Osteoblast (primary cell): Measurements from ENCODE around the gene CAP2. TPM values are rescaled to one million over a fixed set of nuclear protein-coding genes. Genes with fewer than 3 reads are reported as not detected.

Source experiments
- DNase-seq: peaks from one replicate; pipeline ENCODE4 v3.0.0; 2011; ENCODE audit warnings: low spot score, mixed read lengths; ENCODE audit not compliant: insufficient read length; ENCODE audit errors: missing footprints
- H2AFZ ChIP-seq: 2 replicates; pipeline ENCODE4 v1.6.0; 2011; ENCODE audit warnings: mild to moderate bottlenecking, low read length
- H3K27ac ChIP-seq: 2 replicates; pipeline ENCODE4 v1.5.1; 2011; ENCODE audit warnings: mild to moderate bottlenecking, low read depth, low read length, moderate library complexity
- H3K27me3 ChIP-seq: 2 replicates; pipeline ENCODE4 v1.6.0; 2012; ENCODE audit warnings: mild to moderate bottlenecking, control low read depth, inconsistent platforms, low read length, moderate library complexity; ENCODE audit not compliant: insufficient read depth
- H3K36me3 ChIP-seq: 2 replicates; pipeline ENCODE4 v1.5.1; 2011; ENCODE audit warnings: mild to moderate bottlenecking, low read length, control low read depth, moderate library complexity; ENCODE audit not compliant: insufficient read depth
- H3K4me1 ChIP-seq: 2 replicates; pipeline ENCODE4 v1.5.1; 2011; ENCODE audit warnings: mild to moderate bottlenecking, low read length, control low read depth, moderate library complexity; ENCODE audit not compliant: insufficient read depth
- H3K4me2 ChIP-seq: 2 replicates; pipeline ENCODE4 v1.6.0; 2011; ENCODE audit warnings: mild to moderate bottlenecking, low read length; ENCODE audit not compliant: insufficient read depth
- H3K4me3 ChIP-seq: fragments of 200-600 bp; sonication (generic); 3 replicates; pipeline ENCODE4 v1.5.1; 2012; ENCODE audit warnings: mild to moderate bottlenecking, low read length, inconsistent platforms; ENCODE audit not compliant: insufficient read depth
- H3K79me2 ChIP-seq: 2 replicates; pipeline ENCODE4 v1.6.0; 2012; ENCODE audit warnings: mild to moderate bottlenecking, low read length, control low read depth, inconsistent platforms; ENCODE audit not compliant: insufficient read depth
- H3K9me3 ChIP-seq: 2 replicates; pipeline ENCODE4 v1.5.1; 2011; ENCODE audit warnings: low read depth, low read length, control low read depth
- H4K20me1 ChIP-seq: 2 replicates; pipeline ENCODE4 v1.6.0; 2012; ENCODE audit warnings: mild to moderate bottlenecking, low read length, control low read depth; ENCODE audit not compliant: insufficient read depth
- total RNA-seq: library from RNA; depleted of rRNA; stranded (reverse); fragments of >200 nt; gene quantifications from 2 replicates; pipeline ENCODE4 v1.2.3, GENCODE V29; 2012
- TF ChIP-seq, protein P1 (sequence below): IDR thresholded peaks from 2 replicates; pipeline ENCODE4 v1.5.1; 2011; ENCODE audit warnings: mild to moderate bottlenecking, low read depth, low read length, moderate library complexity; ENCODE audit errors: extremely low read depth

CAP2 gene
- total RNA-seq, 1 donor: 12.3 TPM

DNA sequence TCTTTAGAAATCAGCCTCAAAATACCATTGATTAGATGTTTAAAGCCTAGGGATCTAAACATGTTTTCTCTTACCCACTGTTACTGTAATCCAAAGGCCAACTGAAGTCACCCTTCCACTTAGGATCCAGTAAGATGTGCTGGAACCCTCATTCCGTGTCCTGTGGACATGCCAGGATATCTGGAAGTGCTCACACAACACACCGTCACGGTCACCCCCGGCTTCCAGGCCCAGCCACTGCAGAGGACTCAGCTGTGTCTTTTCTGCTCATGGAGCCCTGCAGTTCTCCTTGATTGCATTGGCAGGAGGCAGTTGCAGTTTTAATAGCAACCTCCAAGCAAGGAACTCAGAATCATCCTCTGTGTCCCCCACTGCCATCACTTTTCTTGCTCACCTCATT is 93.3 kb downstream of the CAP2 start:
- H3K9me3 ChIP-seq: no peaks in the 10 kb centered on the region
- no peak overlapping the region for H3K4me3 ChIP-seq
- H3K4me1 ChIP-seq: no peaks in the 10 kb centered on the region
- no peak for DNase-seq
- H2AFZ ChIP-seq: no peak overlapping the region
- H3K4me2 ChIP-seq: no peak overlapping the region
- no peak overlapping the region for H3K27ac ChIP-seq
- no peaks in the 10 kb centered on the region for H3K79me2 ChIP-seq
- no peaks in the 10 kb centered on the region for H3K36me3 ChIP-seq
- no peaks in the 10 kb centered on the region for H3K27me3 ChIP-seq
- H4K20me1 ChIP-seq: no peaks in the 10 kb centered on the region
- TF ChIP-seq, protein P1, sequence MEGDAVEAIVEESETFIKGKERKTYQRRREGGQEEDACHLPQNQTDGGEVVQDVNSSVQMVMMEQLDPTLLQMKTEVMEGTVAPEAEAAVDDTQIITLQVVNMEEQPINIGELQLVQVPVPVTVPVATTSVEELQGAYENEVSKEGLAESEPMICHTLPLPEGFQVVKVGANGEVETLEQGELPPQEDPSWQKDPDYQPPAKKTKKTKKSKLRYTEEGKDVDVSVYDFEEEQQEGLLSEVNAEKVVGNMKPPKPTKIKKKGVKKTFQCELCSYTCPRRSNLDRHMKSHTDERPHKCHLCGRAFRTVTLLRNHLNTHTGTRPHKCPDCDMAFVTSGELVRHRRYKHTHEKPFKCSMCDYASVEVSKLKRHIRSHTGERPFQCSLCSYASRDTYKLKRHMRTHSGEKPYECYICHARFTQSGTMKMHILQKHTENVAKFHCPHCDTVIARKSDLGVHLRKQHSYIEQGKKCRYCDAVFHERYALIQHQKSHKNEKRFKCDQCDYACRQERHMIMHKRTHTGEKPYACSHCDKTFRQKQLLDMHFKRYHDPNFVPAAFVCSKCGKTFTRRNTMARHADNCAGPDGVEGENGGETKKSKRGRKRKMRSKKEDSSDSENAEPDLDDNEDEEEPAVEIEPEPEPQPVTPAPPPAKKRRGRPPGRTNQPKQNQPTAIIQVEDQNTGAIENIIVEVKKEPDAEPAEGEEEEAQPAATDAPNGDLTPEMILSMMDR: no peak

DNA sequence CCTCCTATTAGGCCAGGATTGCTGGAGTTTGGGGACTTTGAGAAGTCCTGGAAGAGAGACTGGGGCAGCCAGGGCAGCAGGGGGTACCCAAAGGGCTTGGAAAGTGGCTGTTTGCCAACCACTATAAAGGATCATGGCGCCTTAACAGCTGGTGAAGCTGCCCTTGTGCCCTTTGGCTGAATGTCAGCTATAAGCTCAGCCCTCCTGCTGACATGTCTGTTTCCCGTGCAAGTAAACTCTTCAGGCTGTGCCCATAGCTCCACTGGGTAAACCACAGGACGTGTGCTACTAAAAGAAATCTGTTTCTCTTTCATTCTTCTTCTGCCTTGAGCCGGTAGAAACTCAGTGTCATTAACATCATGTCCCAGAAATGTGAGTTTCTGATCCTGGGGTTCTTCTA is 97.3 kb downstream of the CAP2 start:
- no peak overlapping the region for H3K4me2 ChIP-seq
- TF ChIP-seq, protein P1: no peak
- no peak overlapping the region for H3K4me3 ChIP-seq
- no peak overlapping the region for H3K27ac ChIP-seq
- no peaks in the 10 kb centered on the region for H3K36me3 ChIP-seq
- no peaks in the 10 kb centered on the region for H3K9me3 ChIP-seq
- H3K79me2 ChIP-seq: no peaks in the 10 kb centered on the region
- H2AFZ ChIP-seq: no peak overlapping the region
- no peak for DNase-seq
- H3K4me1 ChIP-seq: peaks cover 11% of the 10 kb centered on the region
- no peaks in the 10 kb centered on the region for H3K27me3 ChIP-seq
- H4K20me1 ChIP-seq: no peaks in the 10 kb centered on the region

DNA sequence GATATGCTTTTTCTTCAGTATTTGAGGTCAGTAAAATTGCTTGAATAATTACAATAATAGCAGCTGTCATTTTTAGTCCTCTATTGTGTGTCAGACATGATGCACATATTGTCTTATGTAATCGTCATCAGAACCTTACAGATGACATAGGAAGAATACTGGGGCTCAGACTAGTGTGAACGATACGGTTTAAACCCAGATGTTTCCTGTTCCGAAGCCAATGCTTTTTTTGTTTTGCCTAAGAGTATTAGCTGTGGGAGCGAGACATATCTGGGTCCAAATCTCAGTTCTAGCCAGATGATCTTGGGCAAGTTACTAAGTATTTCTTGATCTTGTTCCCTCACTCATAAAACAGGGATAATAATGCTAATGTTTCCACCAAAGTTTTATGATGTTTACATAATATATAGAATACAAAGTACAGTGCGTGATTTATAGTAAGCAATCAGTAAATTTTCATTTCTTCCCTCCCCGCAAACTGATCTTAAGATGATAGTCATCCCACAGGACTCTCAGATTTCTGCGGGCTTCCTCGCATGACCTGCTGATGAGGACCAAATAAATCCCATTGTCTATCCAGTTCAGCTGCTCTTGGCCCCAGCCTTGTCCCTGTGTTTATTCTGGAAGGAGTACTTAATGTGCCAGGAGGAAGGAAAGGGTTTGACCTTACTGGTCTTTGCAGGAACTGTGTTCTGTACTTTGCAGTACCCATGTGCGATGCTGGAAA is 98.2 kb downstream of the CAP2 start:
- H3K27me3 ChIP-seq: no peaks in the 10 kb centered on the region
- no peak for DNase-seq
- no peak overlapping the region for H3K4me2 ChIP-seq
- H4K20me1 ChIP-seq: no peaks in the 10 kb centered on the region
- H2AFZ ChIP-seq: no peak overlapping the region
- no peaks in the 10 kb centered on the region for H3K9me3 ChIP-seq
- no peaks in the 10 kb centered on the region for H3K79me2 ChIP-seq
- no peak overlapping the region for H3K27ac ChIP-seq
- H3K4me3 ChIP-seq: no peak overlapping the region
- peaks cover 11% of the 10 kb centered on the region for H3K4me1 ChIP-seq
- TF ChIP-seq, protein P1: no peak
- H3K36me3 ChIP-seq: no peaks in the 10 kb centered on the region

DNA sequence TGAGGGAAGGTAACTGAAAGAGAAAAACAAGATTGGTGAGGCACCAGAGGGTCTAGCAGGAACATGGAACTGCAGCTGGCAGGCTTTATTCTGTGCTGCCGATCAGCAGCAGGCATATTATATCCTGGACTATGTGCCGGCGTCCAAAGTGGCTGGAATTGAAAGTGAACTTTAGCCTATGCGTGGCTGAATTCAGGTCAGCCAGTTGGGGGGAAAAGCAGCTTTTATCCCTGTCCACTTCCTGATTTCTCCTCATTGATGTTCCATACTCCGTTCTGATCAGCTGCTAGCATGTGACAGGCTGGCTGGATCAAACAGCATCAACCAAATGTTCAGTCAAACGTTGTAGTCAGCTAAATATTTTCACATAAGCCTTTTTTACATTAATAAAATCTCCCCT is 99.0 kb downstream of the CAP2 start:
- no peak overlapping the region for H3K27ac ChIP-seq

More for the DNA sequence above, 99.0 kb downstream of the CAP2 start:
- Histone ChIP-seq H3K4me3 (no peak overlapping the region), H3K79me2 (no peaks in the 10 kb centered on the region), H3K27me3 (no peaks in the 10 kb centered on the region), H3K36me3 (no peaks in the 10 kb centered on the region), H3K4me1 (peaks cover 11% of the 10 kb centered on the region), H2AFZ (no peak overlapping the region), H3K4me2 (no peak overlapping the region), H4K20me1 (no peaks in the 10 kb centered on the region), H3K9me3 (no peaks in the 10 kb centered on the region)
- DNase-seq: no peak
- TF ChIP-seq, protein P1: no peak
